ENCODE measurements around the gene NCF4. TPM values are rescaled to one million over a fixed set of nuclear protein-coding genes. Genes with fewer than 3 reads are reported as not detected.

NCF4 gene
- 10 to 100 TPM; 24.2 to 53.1 TPM for total RNA-seq

DNA sequence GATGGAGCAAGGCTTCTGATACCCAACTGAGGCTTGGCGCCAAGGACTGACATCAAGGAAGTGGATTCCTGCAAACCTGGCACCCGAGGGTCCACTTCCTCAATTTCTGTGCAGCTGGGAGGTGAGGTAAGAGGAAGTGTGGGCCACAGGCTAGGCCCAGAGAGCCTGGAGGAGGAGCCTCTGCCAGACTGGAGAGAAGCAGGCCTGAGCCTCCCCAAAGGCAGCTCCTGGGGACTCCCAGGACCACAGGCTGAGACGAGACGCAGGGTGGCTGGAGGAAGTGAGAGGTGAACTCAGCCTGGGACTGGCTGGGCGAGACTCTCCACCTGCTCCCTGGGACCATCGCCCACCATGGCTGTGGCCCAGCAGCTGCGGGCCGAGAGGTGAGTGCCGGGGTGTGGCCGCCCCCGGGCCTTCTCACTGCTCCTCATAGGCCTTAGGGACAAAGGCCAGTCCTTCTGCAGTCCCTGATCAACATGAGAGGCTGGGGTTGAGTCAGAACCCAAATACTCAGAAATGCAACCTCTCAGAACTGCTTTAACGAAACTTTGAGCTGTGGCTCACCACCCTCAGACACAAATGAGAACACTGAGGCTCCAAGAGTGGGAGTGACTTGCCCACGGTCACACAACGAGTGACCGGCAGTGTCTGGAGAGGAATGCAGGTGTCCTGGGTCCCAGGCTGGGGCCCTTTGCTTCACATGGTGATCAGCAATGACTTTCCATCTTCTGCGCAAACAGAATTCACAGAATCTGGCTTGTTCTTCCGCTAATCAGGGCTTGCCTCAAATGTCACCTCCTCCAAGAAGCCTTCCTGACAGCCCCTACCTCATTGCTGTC lies at the start of gene NCF4:
Gene NCF4 (plus strand): TSS at position 186 of the 839 bp plus-strand sequence. CDS start 166 bp downstream, at position 352.
- H3K27me3 Mint-ChIP-seq: peaks cover 0 to 5% of the 10 kb centered on the region in 2 donors

GRCh38 chr22:36811094-36811800 lies 49.6 kb upstream of the NCF4 start:
- peaks cover 0 to 5% of the 10 kb centered on the region in 2 donors for H3K4me1 Mint-ChIP-seq (ENCODE audit: low read depth in 2 of 2)
- no peak overlapping the region for H3K27ac Mint-ChIP-seq
- no peaks in the 10 kb centered on the region for H3K9me3 Mint-ChIP-seq
- H3K36me3 Mint-ChIP-seq: no peaks in the 10 kb centered on the region
- H3K4me3 Mint-ChIP-seq: no peak overlapping the region
- no peak for ATAC-seq
- peaks cover 26 to 32% of the 10 kb centered on the region in 2 donors for H3K27me3 Mint-ChIP-seq
- DNase-seq (ENCODE audit: low spot score): no peak

More for the DNA sequence above, at the start of gene NCF4:
- DNase-seq (ENCODE audit: low spot score) (peak; percentile 77), ATAC-seq (peak; percentile 86)
- no peaks in the 10 kb centered on the region for H3K9me3 Mint-ChIP-seq
- H3K4me1 Mint-ChIP-seq (ENCODE audit: low read depth in 2 of 2): peaks cover 53 to 72% of the 10 kb centered on the region in 2 donors
- peak within 1 kb of the TSS; percentile 83 for H3K4me3 Mint-ChIP-seq
- peaks cover 5% of the 10 kb centered on the region for H3K36me3 Mint-ChIP-seq
- H3K27ac Mint-ChIP-seq: peak within 1 kb of the TSS; percentile 90 to 96

DNA sequence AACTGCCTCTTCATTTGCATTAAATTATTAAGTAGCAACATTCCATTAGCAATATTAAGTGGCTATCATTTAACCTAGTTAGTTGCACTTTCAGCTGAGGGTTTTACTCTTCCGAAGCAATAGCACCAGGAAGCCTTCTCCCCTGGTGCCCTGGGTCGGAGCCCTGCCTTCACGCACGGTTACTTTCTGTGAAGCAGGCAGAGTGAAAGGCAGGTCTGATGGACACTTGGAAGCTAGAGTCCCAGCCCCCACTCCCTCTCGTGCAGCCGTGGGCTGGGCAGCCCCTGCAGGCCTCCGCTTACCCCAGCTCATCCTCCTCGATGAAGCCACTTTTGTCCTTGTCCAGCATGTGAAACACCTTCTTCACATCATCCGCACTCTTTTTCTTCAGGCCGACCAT lies 46.0 kb upstream of the NCF4 start:
- Mint-ChIP-seq H3K9me3 (no peaks in the 10 kb centered on the region), H3K4me3 (no peak overlapping the region), H3K36me3 (no peaks in the 10 kb centered on the region), H3K27ac (no peak overlapping the region), H3K4me1 (ENCODE audit: low read depth in 2 of 2) (no peaks in the 10 kb centered on the region), H3K27me3 (peaks cover 46 to 56% of the 10 kb centered on the region in 2 donors)
- ATAC-seq: no peak
- DNase-seq (ENCODE audit: low spot score): no peak

GRCh38 chr22:36815558-36816338 lies 45.1 kb upstream of the NCF4 start:
- H3K27ac Mint-ChIP-seq: no peak overlapping the region
- H3K4me1 Mint-ChIP-seq (ENCODE audit: low read depth in 2 of 2): no peaks in the 10 kb centered on the region
- ATAC-seq: no peak
- peaks cover 52 to 66% of the 10 kb centered on the region in 2 donors for H3K27me3 Mint-ChIP-seq
- no peak overlapping the region for H3K4me3 Mint-ChIP-seq
- H3K36me3 Mint-ChIP-seq: no peaks in the 10 kb centered on the region
- H3K9me3 Mint-ChIP-seq: no peaks in the 10 kb centered on the region
- no peak for DNase-seq (ENCODE audit: low spot score)

DNA sequence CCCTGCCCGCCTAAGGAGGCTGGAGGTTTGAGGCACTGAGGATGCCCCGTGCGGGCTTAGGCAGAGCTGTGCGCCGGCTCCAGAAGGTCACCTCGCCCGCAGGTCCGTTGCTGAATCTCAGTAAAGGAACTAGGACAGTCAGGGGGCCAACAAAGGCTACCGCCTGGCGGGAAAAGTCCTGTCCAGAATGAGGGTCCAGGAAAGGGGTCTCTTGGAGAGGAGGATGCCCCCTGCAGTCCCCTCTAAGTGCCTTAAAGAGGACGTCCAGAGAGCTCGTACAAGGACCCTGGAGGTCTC lies 44.5 kb upstream of the NCF4 start:
- Mint-ChIP-seq H3K4me3 (no peak overlapping the region), H3K4me1 (ENCODE audit: low read depth in 2 of 2) (no peaks in the 10 kb centered on the region), H3K36me3 (no peaks in the 10 kb centered on the region), H3K27me3 (peaks cover 54 to 68% of the 10 kb centered on the region in 2 donors), H3K27ac (no peak overlapping the region), H3K9me3 (no peaks in the 10 kb centered on the region)
- DNase-seq (ENCODE audit: low spot score) (no peak), ATAC-seq (no peak)

DNA sequence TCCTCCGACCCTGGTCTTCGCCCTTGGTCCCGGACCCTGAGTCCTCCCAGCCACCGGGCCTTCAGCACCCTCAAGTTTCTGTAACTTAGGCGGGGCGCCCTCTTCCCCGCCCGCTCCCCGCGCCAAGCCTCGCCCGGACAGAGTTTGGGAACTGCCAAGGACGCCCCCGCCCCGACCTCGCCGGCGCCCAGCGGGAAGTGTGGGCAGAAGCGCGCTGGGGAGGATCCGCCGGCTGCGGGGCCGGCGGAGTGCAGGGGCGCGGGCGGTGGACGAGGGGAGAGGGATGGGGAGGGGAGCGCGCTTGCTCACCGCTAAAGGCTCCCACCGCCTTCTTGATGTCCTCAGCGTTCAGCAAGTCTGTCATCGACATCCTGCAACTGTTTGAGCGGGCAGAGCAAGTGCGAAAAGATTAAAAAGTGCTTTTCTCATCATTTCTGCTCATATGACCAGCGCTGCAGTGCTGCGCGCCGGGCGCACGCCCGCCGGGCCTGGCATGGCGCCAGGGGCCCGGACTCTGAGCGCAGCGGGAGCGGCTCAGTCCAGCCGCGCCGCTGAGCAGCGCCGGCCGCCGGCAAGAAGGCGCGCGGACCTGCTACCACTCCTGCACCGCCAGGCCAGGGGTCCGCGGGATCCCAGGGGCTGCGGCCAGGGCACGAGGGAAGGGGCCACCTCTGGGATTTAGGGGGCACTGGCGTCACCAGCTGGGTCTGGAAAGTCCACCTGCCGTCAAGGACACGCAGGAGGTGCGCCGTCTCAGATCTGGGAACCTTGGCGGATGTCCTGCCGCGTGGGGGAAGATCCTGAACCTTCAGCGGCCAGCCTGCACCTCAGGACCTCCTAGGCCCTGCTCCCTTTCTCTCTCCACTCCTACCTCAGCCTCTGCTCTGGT lies 43.9 kb upstream of the NCF4 start, which contains the start of gene PVALB:
Gene PVALB (minus strand): TSS at position 400 of the 889 bp plus-strand sequence. CDS start 30 bp downstream, at position 370.
- DNase-seq (ENCODE audit: low spot score) (no peak), ATAC-seq (no peak)
- Mint-ChIP-seq H3K4me3 (no peak within 1 kb of the TSS), H3K4me1 (ENCODE audit: low read depth in 2 of 2) (no peaks in the 10 kb centered on the region), H3K27me3 (peaks cover 54 to 68% of the 10 kb centered on the region in 2 donors), H3K36me3 (no peaks in the 10 kb centered on the region), H3K9me3 (no peaks in the 10 kb centered on the region), H3K27ac (no peak within 1 kb of the TSS)

- no peak for DNase-seq (ENCODE audit: low spot score)
- no peak for ATAC-seq
- H3K27me3 Mint-ChIP-seq: peaks cover 54 to 68% of the 10 kb centered on the region in 2 donors
- no peaks in the 10 kb centered on the region for H3K9me3 Mint-ChIP-seq
- no peak overlapping the region for H3K4me3 Mint-ChIP-seq
- H3K27ac Mint-ChIP-seq: no peak overlapping the region
- H3K4me1 Mint-ChIP-seq (ENCODE audit: low read depth in 2 of 2): no peaks in the 10 kb centered on the region
- H3K36me3 Mint-ChIP-seq: no peaks in the 10 kb centered on the region
Observed at GRCh38 chr22:36817525-36817848, 43.3 kb upstream of the NCF4 start.

GRCh38 chr22:36818010-36818642 lies 42.7 kb upstream of the NCF4 start:
- DNase-seq (ENCODE audit: low spot score): no peak
- Mint-ChIP-seq H3K27ac (no peak overlapping the region), H3K36me3 (no peaks in the 10 kb centered on the region), H3K9me3 (no peaks in the 10 kb centered on the region), H3K4me3 (no peak overlapping the region), H3K27me3 (peaks cover 51 to 62% of the 10 kb centered on the region in 2 donors), H3K4me1 (ENCODE audit: low read depth in 2 of 2) (no peaks in the 10 kb centered on the region)
- no peak for ATAC-seq

- no peaks in the 10 kb centered on the region for H3K9me3 Mint-ChIP-seq
- ATAC-seq (peak in 1 of 2 donors; percentile 3), DNase-seq (ENCODE audit: low spot score) (no peak)
- H3K27ac Mint-ChIP-seq: no peak overlapping the region
- no peaks in the 10 kb centered on the region for H3K36me3 Mint-ChIP-seq
- peaks cover 46 to 52% of the 10 kb centered on the region in 2 donors for H3K27me3 Mint-ChIP-seq
- H3K4me1 Mint-ChIP-seq (ENCODE audit: low read depth in 2 of 2): no peaks in the 10 kb centered on the region
- no peak overlapping the region for H3K4me3 Mint-ChIP-seq
Observed at GRCh38 chr22:36819112-36819511, 41.7 kb upstream of the NCF4 start.

DNA sequence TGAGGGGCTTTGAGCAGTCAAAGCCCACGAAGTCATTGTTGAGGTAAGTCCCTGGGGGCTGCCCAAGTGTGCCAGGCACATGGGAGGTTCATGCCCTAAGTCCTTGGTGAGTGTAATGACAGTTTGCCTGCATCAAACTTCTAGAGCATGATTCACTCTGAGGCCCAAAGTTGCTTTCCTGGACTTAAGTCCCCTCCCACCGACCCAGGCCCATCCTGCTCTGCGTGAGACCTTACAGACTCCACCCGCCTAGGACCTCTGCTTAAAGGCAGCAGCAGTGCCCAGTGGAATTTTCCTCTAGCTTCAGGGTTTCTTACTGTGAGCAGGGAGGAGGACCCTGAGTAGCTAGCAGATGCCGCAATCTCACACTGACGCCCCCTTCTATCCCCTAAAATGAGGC lies 38.2 kb upstream of the NCF4 start:
- H3K4me3 Mint-ChIP-seq: no peak overlapping the region
- ATAC-seq: no peak
- no peak overlapping the region for H3K27ac Mint-ChIP-seq
- H3K27me3 Mint-ChIP-seq: peaks cover 35 to 49% of the 10 kb centered on the region in 2 donors
- no peak for DNase-seq (ENCODE audit: low spot score)
- no peaks in the 10 kb centered on the region for H3K36me3 Mint-ChIP-seq
- no peaks in the 10 kb centered on the region for H3K9me3 Mint-ChIP-seq
- H3K4me1 Mint-ChIP-seq (ENCODE audit: low read depth in 2 of 2): no peaks in the 10 kb centered on the region

DNA sequence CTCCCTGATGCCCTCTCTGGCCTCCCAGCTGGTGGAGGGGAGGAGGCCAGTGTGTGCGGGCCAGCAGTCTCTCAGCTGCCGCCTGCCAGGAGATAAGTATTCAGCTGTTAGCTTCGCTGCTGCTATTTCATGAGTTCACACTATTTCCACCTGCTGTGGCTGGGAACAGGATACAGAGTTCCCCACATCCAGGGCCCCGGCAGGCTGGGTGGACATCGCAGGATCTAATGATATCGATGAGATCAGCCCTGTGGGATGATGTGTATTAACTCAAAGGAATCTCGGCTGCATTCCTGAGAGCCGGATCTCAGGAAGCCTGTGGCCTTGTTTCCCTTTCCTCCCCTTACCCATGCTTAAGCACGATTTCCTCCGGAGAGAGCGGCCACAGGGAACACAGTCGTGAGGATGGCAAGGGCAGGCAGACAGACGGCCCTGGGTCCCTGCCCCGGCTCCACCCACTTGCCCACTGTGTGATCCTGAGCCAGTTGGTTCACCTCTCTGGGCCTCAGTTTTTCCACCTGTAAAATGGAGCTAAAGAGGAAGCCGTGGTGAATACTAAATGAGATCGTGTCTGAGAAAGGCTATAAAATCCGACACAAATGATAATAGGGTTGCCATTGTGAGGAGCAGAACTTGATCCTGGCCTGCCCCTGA lies 37.5 kb upstream of the NCF4 start:
- Mint-ChIP-seq H3K36me3 (no peaks in the 10 kb centered on the region), H3K4me1 (ENCODE audit: low read depth in 2 of 2) (no peaks in the 10 kb centered on the region), H3K9me3 (no peaks in the 10 kb centered on the region), H3K4me3 (no peak overlapping the region), H3K27ac (no peak overlapping the region), H3K27me3 (peaks cover 29 to 41% of the 10 kb centered on the region in 2 donors)
- ATAC-seq (no peak), DNase-seq (ENCODE audit: low spot score) (no peak)

- Mint-ChIP-seq H3K9me3 (no peaks in the 10 kb centered on the region), H3K4me1 (ENCODE audit: low read depth in 2 of 2) (no peaks in the 10 kb centered on the region), H3K36me3 (no peaks in the 10 kb centered on the region), H3K4me3 (no peak overlapping the region), H3K27ac (no peak overlapping the region), H3K27me3 (peaks cover 22 to 30% of the 10 kb centered on the region in 2 donors)
- ATAC-seq: peak in 1 of 2 donors; percentile 29
- no peak for DNase-seq (ENCODE audit: low spot score)
Observed at GRCh38 chr22:36824655-36825054, 36.2 kb upstream of the NCF4 start.

All from natural killer cell treated with Interleukin-12 subunit alpha and Interleukin-12 subunit beta and Interleukin-15 and Interleukin-18, amount 100 ng/mL, for 72 hours (primary cell).